GM18499 (cell line): ENCODE data around the gene RAB26.

Experiments used
- ATAC-seq: cut with Tn5 transposase; IDR thresholded peaks from one replicate; pipeline ENCODE4 v1.9.1; 2021; ENCODE audit warnings: moderate number of reproducible peaks; ENCODE audit not compliant: insufficient read depth, unreplicated experiment

Gene RAB26

GRCh38 chr16:2157480-2158261 lies 9.2 kb downstream of the RAB26 start:
- ATAC-seq: no peak

- no peak for ATAC-seq
Measured at GRCh38 chr16:2158262-2158638, 9.8 kb downstream of the RAB26 start.

- ATAC-seq: no peak
Measured at GRCh38 chr16:2159175-2159838, 10.9 kb downstream of the RAB26 start.

- ATAC-seq: no peak
Measured at GRCh38 chr16:2160915-2161551, 12.6 kb downstream of the RAB26 start.

GRCh38 chr16:2161911-2162310 lies 13.5 kb downstream of the RAB26 start:
- ATAC-seq: no peak

GRCh38 chr16:2162676-2163118 lies 14.3 kb downstream of the RAB26 start:
- no peak for ATAC-seq

- ATAC-seq: no peak
Measured at GRCh38 chr16:2163211-2163881, 14.9 kb downstream of the RAB26 start.

- no peak for ATAC-seq
Measured at GRCh38 chr16:2165861-2166260, 17.4 kb downstream of the RAB26 start.

- ATAC-seq: no peak
Measured at GRCh38 chr16:2166263-2167067, 18.0 kb downstream of the RAB26 start.

- ATAC-seq: no peak
Measured at GRCh38 chr16:2167068-2167638, 18.7 kb downstream of the RAB26 start.

- no peak for ATAC-seq
Measured at GRCh38 chr16:2170080-2170479, 21.7 kb downstream of the RAB26 start.

- no peak for ATAC-seq
Measured at GRCh38 chr16:2170587-2171435, 22.4 kb downstream of the RAB26 start.

- ATAC-seq: no peak
Measured at GRCh38 chr16:2171601-2172178, 23.3 kb downstream of the RAB26 start.

- no peak for ATAC-seq
Measured at GRCh38 chr16:2172688-2173335, 24.4 kb downstream of the RAB26 start.

- no peak for ATAC-seq
Measured at GRCh38 chr16:2173366-2173765, 24.9 kb downstream of the RAB26 start.

- no peak for ATAC-seq
Measured at GRCh38 chr16:2173916-2174315, 25.5 kb downstream of the RAB26 start.

GRCh38 chr16:2174396-2175131 lies 26.1 kb downstream of the RAB26 start:
- no peak for ATAC-seq
